Anterior cingulate cortex (tissue), 58 donors: ENCODE data around the gene TSC22D1.
"Not testable (repeated sequence)": the region's sequence is repeated elsewhere in the genome, so short reads cannot be mapped to it uniquely, and the experiment has no call there.

Source experiments
- DNase-seq, 58 donors: peaks; one replicate each; lab custom pipeline; 2025; lab: John Stamatoyannopoulos, UW

Gene TSC22D1

GRCh38 chr13:44575741-44576350 is at the start of gene TSC22D1:
TSC22D1 (minus strand) TSS chr13:44576330; CDS start chr13:44576074, 256 bp downstream.
- DNase-seq, result peak in 51 of 58 donors; percentile 18 to 77 (median 49)

- no peak for DNase-seq
Observed at GRCh38 chr13:44622708-44623107, 46.6 kb upstream of the TSC22D1 start.

- no peak for DNase-seq
Observed at GRCh38 chr13:44622261-44622660, 46.1 kb upstream of the TSC22D1 start.

- DNase-seq, result no peak
Observed at GRCh38 chr13:44620057-44620456, 43.9 kb upstream of the TSC22D1 start.

- no peak for DNase-seq
Observed at GRCh38 chr13:44619651-44620050, 43.5 kb upstream of the TSC22D1 start.

GRCh38 chr13:44618326-44618725 is 42.2 kb upstream of the TSC22D1 start:
- no peak for DNase-seq

GRCh38 chr13:44617648-44618047 is 41.5 kb upstream of the TSC22D1 start:
- DNase-seq, result no peak

- DNase-seq, result no peak
Observed at GRCh38 chr13:44609137-44609536, 33.0 kb upstream of the TSC22D1 start.

GRCh38 chr13:44605721-44606120 is 29.6 kb upstream of the TSC22D1 start:
- no peak for DNase-seq

- no peak for DNase-seq
Observed at GRCh38 chr13:44605275-44605674, 29.1 kb upstream of the TSC22D1 start.

- no peak for DNase-seq
Observed at GRCh38 chr13:44601586-44601985, 25.5 kb upstream of the TSC22D1 start.

GRCh38 chr13:44593861-44594592 is 17.9 kb upstream of the TSC22D1 start:
- DNase-seq, result not testable (repeated sequence)

GRCh38 chr13:44592216-44592847 is 16.2 kb upstream of the TSC22D1 start:
- DNase-seq, result no peak

GRCh38 chr13:44591316-44591715 is 15.2 kb upstream of the TSC22D1 start:
- no peak for DNase-seq

- no peak for DNase-seq
Observed at GRCh38 chr13:44583137-44583536, 7.0 kb upstream of the TSC22D1 start.

- DNase-seq, result peak in 10 of 58 donors; percentile 35 to 71 (median 54)
Observed at GRCh38 chr13:44578067-44578400, 1.9 kb upstream of the TSC22D1 start.

GRCh38 chr13:44577236-44578066 is 1.3 kb upstream of the TSC22D1 start:
- peak; percentile 61 to 99 (median 93) for DNase-seq

- peak in 18 of 58 donors; percentile 19 to 72 (median 50) for DNase-seq
Observed at GRCh38 chr13:44576351-44577235, 463 bp upstream of the TSC22D1 start.

GRCh38 chr13:44575035-44575434 is 1.1 kb downstream of the TSC22D1 start:
- DNase-seq, result no peak

GRCh38 chr13:44574466-44574855 is 1.7 kb downstream of the TSC22D1 start:
- DNase-seq, result no peak
